Left lobe of liver (tissue), 2 donors: ENCODE data around the gene TRAF3IP3. TPM values are rescaled to one million over a fixed set of nuclear protein-coding genes. Genes with fewer than 3 reads are reported as not detected.

Experiments
- ATAC-seq: fragments of 200-7000 bp; cut with Tn5 transposase; one replicate; pipeline ENCODE4 v1.9.1; 2020; ENCODE audit warnings: mild to moderate bottlenecking, moderate library complexity
- DNase-seq: peaks from one replicate; pipeline ENCODE4 v3.0.0-alpha.2; 2020; ENCODE audit warnings: low spot score
- total RNA-seq: library from RNA; stranded (reverse); gene quantifications from one replicate; pipeline ENCODE4 v1.2.1, GENCODE V29; 2021
- donor health status: DM: no; HTN: no; CAD: no; lungs with moderate emphysema.
- donor health status: DM: no; HTN: yes; CAD: no.

Gene TRAF3IP3
- total RNA-seq, 1 donor from 2014 or later: 1.4 TPM

DNA sequence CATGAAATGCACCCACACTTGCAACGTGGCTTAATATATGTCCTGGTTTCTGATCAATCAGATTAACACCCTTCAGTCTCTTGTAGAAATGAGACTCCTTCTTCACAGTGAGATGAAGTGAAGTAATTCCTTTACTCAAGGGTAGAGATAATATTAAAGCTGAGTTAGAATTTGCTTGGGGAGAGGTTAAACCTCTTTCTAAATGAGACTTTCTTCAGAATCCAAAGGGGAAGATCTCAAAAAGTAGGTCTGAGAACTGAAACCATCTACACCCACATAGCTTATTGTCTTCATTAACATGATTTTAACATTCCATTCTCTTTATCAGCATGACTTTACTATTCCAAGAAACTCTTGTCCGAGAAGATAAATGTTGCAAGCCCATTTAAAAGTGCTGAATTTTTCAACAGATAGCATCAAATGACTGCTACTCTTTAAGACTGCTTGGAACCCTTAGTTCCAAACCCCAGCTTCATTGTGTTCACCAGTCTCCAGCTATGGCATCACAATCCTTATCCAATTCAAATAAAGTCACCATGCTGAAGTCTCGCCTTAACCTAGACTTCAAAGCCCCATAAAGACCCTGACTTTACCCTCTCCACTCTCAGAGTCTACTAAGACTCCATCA, 19.2 kb upstream of the TRAF3IP3 start:
- ATAC-seq: no peak

DNA sequence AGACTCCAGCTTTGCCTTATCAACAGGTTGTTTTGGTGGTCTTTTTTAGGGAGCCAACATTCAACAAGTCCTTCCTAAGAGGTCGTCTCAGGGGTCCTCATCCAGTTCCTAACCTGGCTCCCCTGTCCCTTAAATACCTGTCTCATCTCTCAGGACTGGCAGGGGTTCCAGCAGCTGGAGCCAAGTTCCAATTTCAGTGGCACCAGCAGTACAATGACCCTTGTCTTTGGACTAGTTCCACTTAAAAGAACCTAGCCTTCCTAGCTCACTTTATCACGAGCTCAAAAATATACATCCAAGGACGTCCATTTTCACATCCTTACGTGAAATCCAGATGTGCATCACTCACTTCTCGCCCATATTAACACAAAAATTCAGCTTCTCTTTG, 18.7 kb upstream of the TRAF3IP3 start:
- ATAC-seq (peak; percentile 60), DNase-seq (peak; percentile 68)

More for the DNA sequence above, 19.2 kb upstream of the TRAF3IP3 start:
- no peak for DNase-seq

DNA sequence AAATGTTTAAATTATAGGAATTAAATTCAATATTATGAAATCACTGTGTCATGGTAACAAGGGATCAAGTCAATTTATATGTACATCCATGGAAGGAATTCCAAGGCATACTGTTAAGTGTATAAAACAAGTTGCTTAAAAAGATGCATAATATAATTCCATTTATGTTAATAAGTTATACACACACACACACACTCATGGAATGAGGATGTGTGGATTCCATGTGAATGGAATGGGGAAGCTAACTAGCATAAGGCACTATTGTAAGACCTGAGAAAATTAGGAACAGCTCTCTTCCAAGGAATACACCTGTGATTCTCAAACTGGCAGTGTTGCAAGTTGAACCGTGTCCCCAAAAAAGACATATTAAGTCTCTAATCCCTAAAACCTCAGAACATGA, 17.6 kb upstream of the TRAF3IP3 start:
- DNase-seq (no peak), ATAC-seq (no peak)

DNA sequence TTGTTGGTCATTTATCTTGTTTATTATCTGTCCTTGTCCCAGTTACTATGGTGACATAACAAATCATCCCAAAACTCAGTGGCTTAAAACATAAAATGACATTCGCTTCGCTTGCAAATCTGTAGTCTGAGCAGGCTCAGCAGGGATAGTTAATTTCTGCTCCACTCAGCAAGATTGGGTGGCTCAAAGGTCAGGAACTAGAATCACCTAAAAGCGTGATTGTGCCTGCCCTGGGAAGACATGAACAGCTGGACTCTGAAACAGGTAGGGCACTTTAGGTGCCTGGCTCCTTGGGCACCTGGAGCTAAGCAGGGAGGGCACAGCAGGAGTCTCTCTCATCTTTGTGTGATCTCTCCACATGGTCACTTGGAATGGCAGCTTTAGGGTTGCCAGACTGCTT, 14.7 kb upstream of the TRAF3IP3 start:
- DNase-seq: peak; percentile 79
- peak; percentile 80 for ATAC-seq

DNA sequence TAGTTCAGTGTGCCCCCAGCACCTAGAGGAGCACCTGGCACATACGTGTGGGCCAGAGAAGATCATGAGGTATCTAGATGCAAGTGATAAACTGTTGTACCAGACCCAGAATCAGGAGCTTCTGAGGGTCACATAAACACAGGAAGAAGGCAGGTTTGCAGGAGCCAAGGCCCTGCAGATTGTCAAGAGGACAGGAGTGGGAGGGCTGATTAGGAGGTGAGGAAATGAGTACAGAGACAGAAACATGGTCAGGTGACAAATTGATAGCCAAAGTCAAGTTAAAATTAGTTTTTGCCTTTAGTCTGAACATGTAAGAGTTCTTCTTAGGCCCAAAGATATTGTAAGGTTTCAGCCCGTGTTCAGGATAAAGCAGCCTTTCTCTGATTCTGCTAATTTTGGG, 14.0 kb upstream of the TRAF3IP3 start:
- peak; percentile 51 for ATAC-seq
- no peak for DNase-seq

DNA sequence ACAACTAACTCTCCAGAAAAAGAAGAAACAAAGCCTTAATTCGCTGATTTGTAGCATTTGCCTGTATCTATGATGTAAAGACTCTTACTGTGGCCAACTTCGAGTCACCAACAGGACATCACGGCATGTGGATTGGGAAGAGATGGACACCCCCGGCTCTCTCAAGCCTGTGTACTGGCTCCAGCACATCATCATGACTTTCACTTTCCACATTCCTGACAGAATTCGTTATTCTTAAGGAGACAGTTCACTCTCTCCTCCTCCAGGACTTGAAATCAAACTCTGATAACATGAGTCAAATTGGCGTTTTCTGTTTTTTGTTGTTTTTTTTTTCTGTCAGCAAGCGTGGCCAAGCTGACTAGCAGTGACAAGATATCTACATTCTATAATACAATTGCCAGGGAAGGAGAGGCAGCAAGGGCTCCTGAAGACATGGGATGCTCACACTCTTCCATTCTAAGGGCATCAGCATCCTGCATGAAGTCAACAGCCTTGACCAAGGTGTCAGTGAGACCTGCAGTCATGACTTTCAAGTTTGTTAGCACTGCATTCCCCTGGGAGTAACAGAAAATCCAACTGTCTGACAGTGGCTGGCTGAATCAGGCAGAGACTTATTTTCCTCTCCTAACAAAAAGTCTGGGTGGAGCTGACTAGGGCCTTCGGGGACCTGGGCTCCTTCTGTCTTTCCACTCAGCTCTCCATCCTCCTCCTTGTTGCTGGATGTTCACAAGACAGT, 13.3 kb upstream of the TRAF3IP3 start:
- no peak for DNase-seq
- peak; percentile 40 for ATAC-seq

DNA sequence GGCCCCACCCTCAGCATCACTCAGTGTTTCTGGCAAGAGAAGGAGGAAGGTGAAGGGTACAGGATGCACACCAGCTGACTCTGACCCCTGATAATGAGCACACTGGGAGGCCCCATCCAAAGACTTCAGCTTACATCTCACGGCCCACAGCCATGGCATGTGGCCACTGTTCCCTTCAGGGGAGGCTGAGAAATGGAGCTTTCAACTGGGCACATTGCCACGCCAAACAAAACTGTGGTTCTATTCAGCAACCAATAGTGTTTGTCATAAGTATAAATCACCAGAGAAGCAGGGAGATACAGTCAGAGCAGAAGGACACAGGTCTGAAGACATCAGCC, 12.7 kb upstream of the TRAF3IP3 start:
- DNase-seq (peak; percentile 73), ATAC-seq (peak; percentile 19)

DNA sequence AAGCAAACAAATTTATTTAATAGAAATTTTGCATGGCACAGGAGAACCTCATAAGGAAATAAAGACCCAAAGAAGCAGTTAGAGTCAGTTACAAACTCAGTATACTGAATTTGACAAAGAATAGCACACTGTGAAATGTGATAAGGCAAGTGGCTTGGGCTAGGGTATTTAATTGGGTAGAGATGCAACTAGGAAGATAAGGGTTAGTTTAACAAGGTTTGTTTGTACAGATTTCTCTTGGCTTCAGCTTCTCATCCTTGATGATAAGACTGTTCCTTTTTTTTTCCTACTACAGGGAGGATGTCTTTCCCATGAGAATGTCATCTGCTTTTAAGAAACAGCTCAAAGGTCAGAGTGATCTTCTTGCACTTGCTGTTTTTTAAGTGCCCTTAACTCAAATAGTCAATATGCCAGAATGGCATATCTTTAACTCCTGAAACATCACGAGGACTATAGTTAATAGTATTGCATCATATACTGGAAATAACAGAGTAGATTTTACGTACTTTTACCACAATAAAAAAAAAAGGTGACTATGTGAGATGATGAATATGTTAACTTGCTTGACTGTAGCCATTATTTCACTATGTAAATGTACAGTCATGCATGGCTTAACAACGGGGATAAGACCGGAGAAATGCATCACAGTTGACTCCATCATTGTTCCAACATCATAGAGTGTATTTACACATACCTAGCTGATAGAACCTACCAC, 9.2 kb upstream of the TRAF3IP3 start:
- ATAC-seq: no peak
- DNase-seq: no peak

DNA sequence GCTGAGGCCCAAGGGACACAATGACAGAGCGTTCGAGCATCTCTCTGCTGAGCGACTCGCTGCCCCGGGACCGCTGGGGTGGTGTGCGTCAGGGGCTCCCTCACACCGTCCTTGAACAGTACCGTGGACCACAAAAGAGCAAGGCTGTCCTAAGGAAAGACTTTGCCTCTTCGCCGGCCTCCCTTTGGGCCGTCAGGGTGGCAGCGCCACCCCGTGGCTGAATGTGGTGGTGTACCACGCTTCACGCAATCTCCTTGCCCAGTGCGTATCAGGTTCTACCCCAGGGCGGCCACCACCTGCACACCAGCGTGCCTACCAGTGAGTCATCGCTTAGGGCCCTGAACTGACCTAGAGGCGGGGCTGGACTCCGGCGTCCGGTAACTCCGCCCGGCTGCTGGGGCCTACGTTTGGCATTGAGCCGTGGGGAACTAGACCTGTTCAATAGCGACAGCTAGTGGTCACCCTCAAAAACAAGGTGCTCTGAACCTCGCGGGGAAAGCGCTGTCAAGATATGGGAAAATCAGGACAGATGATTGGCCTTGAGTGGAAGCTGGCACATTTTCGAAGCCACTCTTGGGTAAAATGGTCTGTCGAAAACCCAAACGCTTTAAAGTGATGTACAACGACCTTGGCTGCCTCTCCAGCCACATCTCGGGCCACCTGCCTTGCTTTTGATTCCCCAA, 8.1 kb upstream of the TRAF3IP3 start:
- DNase-seq: peak; percentile 99
- peak; percentile 96 for ATAC-seq

DNA sequence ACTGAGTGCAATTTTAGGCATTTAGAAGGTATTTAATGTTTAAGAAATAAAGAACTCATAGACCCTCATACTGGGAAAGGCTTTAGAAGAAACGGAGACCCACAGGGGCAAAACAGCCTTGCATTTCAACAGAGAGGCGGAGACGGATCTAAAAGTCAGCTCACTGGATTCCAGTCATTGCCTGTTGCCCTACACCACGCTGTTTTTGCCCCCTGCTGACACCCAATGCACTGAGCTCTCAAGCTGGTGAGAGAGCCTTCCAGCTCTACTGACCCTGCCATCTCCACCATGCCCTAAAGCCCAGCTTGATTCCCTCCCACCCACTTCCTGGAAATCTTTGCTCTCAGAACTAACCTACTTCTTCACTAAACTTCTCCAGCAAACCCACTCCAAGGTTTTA, 7.2 kb upstream of the TRAF3IP3 start:
- DNase-seq (no peak), ATAC-seq (no peak)

DNA sequence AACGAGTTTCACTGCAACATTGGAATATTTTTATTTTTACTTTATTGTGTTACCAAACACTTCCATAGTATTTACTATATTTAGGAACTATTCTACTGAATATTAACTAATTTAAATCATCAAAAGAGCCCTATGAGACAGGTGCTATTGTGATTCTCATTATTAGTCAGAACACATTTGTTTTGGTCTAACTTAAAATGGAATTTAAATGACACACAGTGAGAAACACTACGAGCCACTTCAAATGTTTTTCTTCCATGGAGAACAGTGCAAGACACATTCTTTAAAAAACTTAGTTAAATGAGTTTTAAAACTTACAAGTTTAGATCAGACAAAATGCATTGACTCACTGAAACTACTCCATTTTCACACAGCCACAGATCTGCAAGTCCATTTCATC, 6.6 kb upstream of the TRAF3IP3 start:
- DNase-seq (no peak), ATAC-seq (no peak)

DNA sequence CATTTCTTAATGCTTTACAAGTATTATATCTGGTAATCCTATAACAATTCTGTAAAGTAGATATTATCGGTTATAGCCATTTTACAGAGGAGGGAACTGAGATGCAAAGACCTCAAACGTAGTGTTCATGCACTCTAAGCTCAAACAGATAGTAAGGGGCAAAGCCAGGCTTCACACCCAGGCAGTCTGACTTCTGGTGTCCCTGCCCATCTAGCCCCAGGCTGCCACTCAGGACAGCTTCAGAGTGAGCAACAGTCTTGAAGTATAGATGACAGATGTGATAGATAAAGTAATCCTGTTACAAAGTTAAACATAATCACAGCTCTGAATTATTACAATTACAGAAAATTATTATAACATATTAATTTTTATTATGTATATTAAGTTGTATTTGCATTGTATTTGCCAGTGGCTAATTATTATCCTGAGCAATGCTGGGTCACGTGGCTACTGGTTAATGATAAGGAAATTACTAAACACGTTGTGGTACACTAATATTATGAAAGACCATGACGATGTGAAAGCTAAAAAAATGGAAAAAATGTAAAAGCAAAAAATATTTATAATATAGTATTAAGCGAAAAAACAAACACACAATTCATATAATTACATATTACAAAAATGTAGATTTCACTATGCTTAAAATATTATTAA, 6.1 kb upstream of the TRAF3IP3 start:
- DNase-seq (no peak), ATAC-seq (no peak)

DNA sequence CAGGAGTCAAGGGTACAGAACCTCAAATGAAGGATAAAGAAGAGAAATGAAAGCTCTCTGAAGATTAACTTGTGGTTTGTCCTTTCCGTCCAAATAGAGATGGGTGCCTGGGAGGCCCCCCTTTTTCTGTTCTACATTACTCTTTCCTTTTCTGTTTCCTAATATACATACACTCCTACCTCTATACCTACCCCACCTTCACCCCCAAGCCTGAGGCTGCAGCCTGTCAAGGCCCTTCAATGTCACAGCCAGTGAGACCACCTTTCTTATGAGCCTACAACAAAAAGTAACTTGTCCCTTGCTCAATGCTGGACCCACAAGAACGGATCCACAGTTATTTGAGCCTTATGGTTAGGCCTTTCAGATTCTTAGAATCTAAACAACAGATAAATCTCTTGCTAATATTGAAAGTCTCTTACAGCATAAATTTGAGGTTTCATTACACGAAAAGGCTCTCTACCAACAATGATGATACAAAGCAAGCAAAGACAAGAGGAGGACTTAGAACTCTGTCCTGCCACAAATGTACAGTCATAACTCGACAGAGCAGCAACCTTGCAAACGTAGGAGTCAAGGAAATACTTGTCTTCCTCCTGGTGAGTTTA, 4.1 kb upstream of the TRAF3IP3 start:
- DNase-seq (no peak), ATAC-seq (no peak)

DNA sequence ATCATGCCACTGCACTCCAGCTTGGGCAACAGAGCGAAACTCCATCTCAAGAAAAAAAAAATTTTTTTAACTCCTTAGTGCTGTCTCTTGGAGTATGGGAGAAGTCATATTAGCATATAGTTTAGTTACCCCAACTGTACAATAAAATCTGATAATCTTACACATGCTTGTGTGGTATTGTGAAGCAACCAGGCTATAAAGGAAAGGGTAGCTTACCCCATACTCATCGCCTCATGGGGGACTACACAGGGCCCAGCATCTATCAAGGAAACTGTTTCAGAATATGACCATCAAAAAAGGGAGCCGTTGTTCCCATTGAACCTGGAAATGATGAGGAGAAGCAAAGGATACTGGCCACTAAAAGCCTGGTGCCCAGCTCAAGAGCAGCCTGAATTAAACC, 3.0 kb upstream of the TRAF3IP3 start:
- ATAC-seq: no peak
- DNase-seq: no peak

DNA sequence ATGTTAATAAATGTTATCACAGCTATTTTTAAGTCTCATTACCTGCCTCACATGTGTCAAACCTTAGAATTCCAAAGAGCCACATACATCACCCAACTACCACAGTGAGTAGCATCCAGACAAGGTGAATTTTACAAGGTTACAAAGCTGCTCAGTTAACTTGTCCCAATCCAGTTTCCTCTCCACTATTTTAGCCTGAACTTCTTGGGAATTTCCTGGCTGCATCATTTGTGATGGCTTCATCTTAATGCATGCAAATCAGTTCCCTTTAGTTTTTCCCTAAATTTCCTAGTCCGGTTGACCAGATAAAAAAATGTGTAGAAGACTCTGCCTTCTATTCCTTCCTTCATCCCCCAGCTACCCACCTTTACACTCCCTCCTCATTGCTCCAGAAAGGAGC, 597 bp upstream of the TRAF3IP3 start:
- no peak for DNase-seq
- no peak for ATAC-seq

DNA sequence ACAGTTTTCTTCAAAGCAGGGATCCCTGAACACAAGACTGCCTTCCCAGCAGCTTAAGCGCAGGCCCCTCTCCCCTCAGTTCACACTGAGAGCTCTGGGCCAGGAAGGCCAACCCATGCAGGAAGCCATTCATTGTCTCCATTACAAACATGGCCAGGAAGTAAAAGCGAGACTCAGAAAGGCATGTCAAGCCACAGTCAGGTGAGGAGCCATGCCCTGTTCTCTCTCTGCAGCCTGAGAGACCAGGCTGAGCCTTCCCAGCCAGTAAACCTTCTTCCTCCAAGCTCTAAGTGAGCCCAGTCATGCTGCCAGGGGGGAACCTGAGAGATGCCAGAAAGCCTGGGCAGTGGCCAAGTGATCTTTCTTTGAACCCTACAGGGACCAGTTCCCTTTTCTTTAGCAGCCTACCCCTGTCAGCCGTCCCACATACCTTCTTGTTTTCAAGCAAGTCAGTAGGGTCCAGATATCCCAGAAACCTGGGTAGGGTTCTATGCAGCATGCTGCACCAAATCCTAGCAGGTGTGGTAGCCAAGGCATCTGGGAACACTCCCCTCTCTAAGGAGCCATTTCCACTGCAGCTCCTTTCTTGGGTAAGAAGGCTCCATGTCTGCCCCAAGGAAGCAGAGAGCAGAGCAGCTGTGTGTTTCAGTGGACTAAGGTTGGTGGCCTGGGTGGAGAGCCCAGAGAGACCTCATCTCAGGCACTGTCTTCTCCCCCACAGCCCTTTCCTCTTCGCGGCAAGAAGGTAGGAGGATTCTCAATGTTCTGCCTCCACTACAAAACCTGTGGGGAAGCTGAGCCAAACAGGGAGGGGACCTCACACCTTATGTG, 977 bp downstream of the TRAF3IP3 start:
- ATAC-seq (no peak), DNase-seq (no peak)

DNA sequence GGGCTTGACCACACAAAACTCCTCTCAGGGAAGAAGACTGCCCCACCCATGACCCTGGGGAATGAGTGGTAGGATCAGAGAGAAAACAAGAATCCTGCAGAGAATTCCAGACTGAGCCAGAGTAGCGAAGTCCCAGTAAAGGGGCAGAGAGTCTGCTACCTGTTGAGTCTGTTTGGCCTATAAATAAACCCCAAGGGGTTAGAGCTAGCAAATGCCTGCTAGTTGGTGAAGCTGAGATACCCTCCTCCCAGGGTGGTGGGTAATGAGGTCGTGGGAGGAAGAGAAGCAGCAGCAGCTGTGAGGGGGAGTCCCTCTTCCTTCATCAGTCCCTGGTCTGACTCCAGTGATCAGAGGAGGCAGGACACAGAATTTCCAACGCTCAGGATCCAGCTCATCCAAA, 2.5 kb downstream of the TRAF3IP3 start:
- no peak for DNase-seq
- no peak for ATAC-seq

DNA sequence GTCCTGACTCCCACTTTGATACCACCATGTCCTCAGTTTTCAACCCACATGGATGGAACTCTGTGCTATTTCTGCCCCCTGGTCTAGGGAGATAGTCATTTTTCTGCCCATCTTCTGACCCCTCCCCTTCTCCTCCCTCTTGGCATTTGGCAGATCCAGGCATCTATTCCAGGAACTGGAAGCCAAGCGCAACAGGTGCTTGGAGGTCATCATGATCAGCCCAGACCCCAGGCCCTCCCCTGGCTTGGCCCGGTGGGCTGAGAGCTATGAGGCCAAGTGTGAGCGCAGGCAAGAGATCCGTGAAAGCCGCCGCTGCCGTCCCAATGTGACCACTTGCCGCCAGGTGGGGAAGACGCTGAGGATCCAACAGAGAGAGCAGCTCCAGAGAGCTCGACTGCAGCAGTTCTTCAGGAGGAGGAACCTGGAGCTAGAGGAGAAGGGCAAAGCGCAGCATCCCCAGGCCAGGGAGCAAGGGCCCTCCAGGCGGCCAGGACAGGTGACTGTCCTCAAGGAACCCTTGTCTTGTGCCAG, 4.0 kb downstream of the TRAF3IP3 start:
- no peak for ATAC-seq
- no peak for DNase-seq

DNA sequence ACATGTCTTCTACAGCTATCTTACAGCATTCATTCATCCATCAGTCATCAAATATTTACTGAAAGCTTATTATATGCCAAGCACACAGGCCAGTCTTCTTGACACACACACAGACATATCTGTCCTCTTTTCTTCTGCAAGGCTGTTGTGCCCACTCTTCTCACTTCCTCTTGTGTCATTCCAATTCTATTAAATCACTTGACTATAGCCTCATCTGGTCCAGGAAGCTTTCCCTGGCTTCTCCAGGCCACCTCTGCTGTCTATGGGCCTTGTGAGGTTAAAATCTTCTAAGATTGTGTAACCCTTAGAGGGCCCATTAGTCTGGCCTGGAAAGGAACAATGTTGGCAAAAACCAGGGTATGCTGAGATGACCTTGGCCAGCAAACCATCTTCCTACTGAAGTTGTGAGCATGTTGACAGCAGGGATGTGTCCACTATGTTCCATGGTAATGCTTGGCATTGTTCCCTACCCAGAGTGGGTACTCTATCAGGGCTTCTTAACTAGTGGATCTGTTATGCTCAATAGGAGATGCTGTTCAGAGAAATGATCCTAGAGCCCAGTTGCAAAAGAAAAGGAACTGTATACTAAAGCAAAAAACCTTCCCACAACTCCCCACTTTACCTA, 5.3 kb downstream of the TRAF3IP3 start:
- ATAC-seq (no peak), DNase-seq (no peak)
